COLO829 (cell line): ENCODE results near the gene ARHGAP9.
"Not testable (repeated sequence)": the region's sequence is repeated elsewhere in the genome, so short reads cannot be mapped to it uniquely, and the experiment has no call there.

Experiments
- DNase-seq: peaks from one replicate; pipeline ENCODE4 v3.0.0; 2012; ENCODE audit warnings: low spot score

The ARHGAP9 gene

GRCh38 chr12:57434517-57435223 lies 45.0 kb downstream of the ARHGAP9 start, which contains the start of gene INHBC:
Gene INHBC, plus strand, starts transcription at chr12:57434784. Its CDS starts 103 bp downstream, at chr12:57434887.
- no peak for DNase-seq

- no peak for DNase-seq
Observed at GRCh38 chr12:57433370-57433769, 46.3 kb downstream of the ARHGAP9 start.

DNA sequence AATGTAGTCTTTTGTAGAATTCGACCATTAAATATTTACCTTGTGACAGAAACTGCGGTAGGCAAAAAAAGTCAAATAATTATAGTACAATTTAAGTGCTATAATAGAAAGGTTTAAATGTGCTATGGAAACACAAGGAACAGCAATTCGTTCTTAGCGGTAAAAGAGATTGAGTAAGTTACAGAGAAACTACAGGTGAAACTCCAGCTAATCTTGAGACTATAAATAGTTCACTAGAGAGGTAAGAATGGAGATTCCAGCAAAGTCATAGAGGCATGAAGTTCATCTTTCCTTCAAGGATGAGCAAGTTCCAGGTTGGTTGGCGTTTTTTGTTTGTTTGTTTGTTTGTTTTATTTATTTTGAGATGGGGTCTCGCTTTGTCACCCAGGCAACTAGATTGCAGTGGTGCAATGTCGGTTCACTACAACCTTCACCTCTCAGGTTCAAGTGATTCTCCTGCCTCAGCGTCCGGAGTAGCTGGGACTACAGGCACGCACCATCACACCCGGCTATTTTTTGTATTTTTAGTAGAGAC lies 47.9 kb downstream of the ARHGAP9 start:
- no peak for DNase-seq

DNA sequence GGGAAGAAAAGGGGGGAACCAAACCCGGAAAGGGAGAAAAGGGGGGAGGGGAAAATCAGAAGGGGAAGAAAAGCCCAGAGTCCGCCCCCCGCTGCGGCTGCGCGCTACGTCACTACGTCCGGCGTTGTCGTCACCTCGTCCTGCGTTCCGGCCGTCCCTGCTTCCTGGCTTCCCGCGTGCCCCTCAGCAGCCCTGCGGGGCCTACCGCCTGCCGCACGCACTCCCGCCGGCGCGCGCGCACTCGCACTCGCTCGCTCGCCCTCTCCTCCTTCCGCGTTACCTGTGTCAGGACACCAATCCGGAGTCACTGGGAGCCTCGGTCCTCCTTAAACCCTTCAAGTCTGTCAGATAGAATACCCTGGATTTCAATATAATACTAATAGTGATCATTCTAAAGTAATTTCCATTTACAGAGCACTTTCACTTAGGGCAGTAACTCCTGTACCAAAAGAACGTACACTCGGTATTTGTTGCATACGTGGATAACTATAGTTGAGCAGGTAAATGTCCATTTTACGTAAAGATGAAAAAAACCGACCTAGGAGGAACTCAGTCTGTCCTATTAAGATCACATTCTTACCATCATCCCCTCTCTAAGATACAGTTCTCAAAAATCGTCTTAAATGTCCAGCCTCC lies 48.6 kb downstream of the ARHGAP9 start, which contains the start of gene R3HDM2:
TSS of gene R3HDM2 (minus strand) at position 113 of the 636 bp plus-strand sequence. CDS start 120,615 bp downstream, outside the sequence.
- peak; percentile 98 for DNase-seq

DNA sequence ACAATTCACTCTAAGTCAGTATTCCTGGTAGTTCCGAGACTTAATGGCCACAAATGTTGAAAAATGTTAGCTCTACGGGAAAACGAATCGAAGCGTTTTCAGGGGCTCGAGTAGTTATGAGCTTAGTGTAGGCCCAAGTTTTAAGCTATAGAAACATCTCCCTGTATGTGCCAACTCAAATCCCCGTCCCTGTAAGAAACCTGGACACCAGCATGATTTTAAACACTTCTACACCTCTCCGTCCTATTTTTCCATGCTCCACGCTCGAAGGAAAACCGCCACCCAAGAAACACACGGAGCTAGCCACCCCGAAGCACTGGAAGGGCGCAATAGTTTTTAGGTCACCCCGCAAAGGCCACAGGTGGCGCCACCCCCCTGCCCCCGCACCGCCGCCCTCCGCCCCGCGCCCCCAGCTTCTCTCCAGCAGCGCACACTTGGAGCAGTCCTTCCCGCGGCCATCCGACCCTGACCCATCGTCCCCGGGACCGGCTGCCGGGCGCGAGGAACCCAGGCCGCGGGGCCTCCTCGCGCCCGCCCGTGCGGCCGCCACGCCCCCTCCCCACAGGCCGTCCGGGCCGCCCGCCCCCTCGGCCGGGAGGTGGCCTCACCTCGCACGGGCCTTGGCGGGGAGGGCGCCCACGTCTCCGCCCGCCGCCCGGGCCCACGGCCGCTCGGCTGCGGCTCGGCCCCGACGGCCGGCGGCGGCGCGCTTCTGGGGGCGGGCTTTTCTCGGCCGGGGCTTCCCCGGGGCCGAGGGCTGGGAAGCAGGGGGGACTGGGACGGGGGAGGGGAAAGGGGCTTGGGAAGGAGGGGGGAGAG lies 49.3 kb downstream of the ARHGAP9 start:
- DNase-seq, result peak; percentile 22

GRCh38 chr12:57429473-57430111 lies 50.1 kb downstream of the ARHGAP9 start:
- DNase-seq, result no peak

GRCh38 chr12:57428965-57429364 lies 50.7 kb downstream of the ARHGAP9 start:
- no peak for DNase-seq

- not testable (repeated sequence) for DNase-seq
Observed at GRCh38 chr12:57426948-57427347, 52.7 kb downstream of the ARHGAP9 start.
